ENCODE data around the gene LACC1. TPM values are rescaled to one million over a fixed set of nuclear protein-coding genes. Genes with fewer than 3 reads are reported as not detected.

LACC1 gene
- polyA plus RNA-seq, 1 of the 3 experiments (the other 2 are of a cell fraction): 4.2 TPM

GRCh38 chr13:43937839-43938238, 58.1 kb downstream of the LACC1 start:
- Histone ChIP-seq H3K9me3 (no peaks in the 10 kb centered on the region), H3K4me2 (no peak overlapping the region), H2AFZ (ENCODE audit: low read depth) (no peak overlapping the region), H3F3A (replicated peaks; ENCODE audit: insufficient read depth) (no peaks in the 10 kb centered on the region), H3K4me3 (ENCODE audit: low read depth in 2 of 2, low read length in 1 of 2) (no peak overlapping the region), H3K27ac (ENCODE audit: low read depth in 2 of 2, low read length in 1 of 2) (no peak overlapping the region), H3K36me3 (replicated peaks in 1 of 2; ENCODE audit: control insufficient read depth in 1 of 2, insufficient read depth in 2 of 2, low read length in 1 of 2) (no peaks in the 10 kb centered on the region), H3K27me3 (ENCODE audit: insufficient read depth) (no peaks in the 10 kb centered on the region), H3K9ac (no peak overlapping the region), H3K9me2 (no peaks in the 10 kb centered on the region), H3K79me2 (ENCODE audit: insufficient read depth) (no peaks in the 10 kb centered on the region), H4K20me1 (ENCODE audit: insufficient read depth) (no peaks in the 10 kb centered on the region), H3K4me1 (ENCODE audit: control insufficient read depth in 1 of 2, insufficient read depth in 2 of 2, low read depth in 1 of 2, low read length in 1 of 2) (peaks cover 0 to 4% of the 10 kb centered on the region in 2 experiments; a peak in 1 of 4 replicates)
- TF ChIP-seq TEAD4 (IDR thresholded peaks at IDR 0.05; ENCODE audit: borderline replicate concordance, insufficient read depth) (no peak), YY1 (IDR thresholded peaks at IDR 0.05; ENCODE audit: low read depth) (no peak), MEF2A (IDR thresholded peaks at IDR 0.05; ENCODE audit: borderline replicate concordance, low read depth) (no peak), REST (IDR thresholded peaks at IDR 0.05; ENCODE audit: low read depth, low read length) (no peak), CHD2 (IDR thresholded peaks at IDR 0.05; ENCODE audit: low read length, partially characterized antibody) (no peak)
- POLR2A ChIA-PET: no interaction called here
- 39% methylated on average over 1 of the region's 1 CpG for WGBS (ENCODE audit: low lambda C conversion rate)
- DNase-seq: no peak
- CTCF ChIA-PET: no interaction called here

DNA sequence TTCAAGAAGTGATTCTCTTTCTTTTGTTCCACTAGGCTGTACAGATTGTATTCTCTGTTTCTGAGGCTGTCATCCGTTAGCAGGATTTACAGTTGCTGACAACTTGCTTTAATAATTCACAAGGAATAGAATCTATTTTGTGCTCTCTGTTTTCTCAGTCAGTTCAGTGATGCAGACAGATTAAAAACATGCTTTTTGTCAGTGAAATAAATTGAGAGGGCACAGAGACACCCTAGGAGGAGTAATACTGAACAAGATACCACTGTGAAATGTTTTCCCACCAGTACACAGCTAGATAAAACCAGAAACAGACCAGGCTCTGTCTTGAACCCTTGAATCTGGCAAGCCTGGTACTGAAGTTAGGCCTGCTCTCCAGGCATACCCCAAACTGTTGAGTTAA, 58.7 kb downstream of the LACC1 start:
- Histone ChIP-seq H3K9me2 (no peaks in the 10 kb centered on the region), H3K4me2 (no peak overlapping the region), H3F3A (replicated peaks; ENCODE audit: insufficient read depth) (no peaks in the 10 kb centered on the region), H3K9ac (no peak overlapping the region), H3K27ac (ENCODE audit: low read depth in 2 of 2, low read length in 1 of 2) (no peak overlapping the region), H2AFZ (ENCODE audit: low read depth) (no peak overlapping the region), H3K9me3 (no peaks in the 10 kb centered on the region), H3K4me3 (ENCODE audit: low read depth in 2 of 2, low read length in 1 of 2) (no peak overlapping the region), H3K79me2 (ENCODE audit: insufficient read depth) (no peaks in the 10 kb centered on the region), H3K4me1 (ENCODE audit: control insufficient read depth in 1 of 2, insufficient read depth in 2 of 2, low read depth in 1 of 2, low read length in 1 of 2) (peaks cover 0 to 4% of the 10 kb centered on the region in 2 experiments; a peak in 1 of 4 replicates), H3K27me3 (ENCODE audit: insufficient read depth) (no peaks in the 10 kb centered on the region), H3K36me3 (replicated peaks in 1 of 2; ENCODE audit: control insufficient read depth in 1 of 2, insufficient read depth in 2 of 2, low read length in 1 of 2) (no peaks in the 10 kb centered on the region), H4K20me1 (ENCODE audit: insufficient read depth) (no peaks in the 10 kb centered on the region)
- no peak for DNase-seq
- CTCF ChIA-PET: interaction anchor here (1.5 kb wide), 1 partner anchor 30 kb away, joined by 3 read pairs; no protein-coding TSS in a partner anchor
- POLR2A ChIA-PET: no interaction called here
- TF ChIP-seq RFX5 (IDR thresholded peaks at IDR 0.05; ENCODE audit: low read length): no peak
- no peak for TF ChIP-seq TAF1 (IDR thresholded peaks at IDR 0.05; ENCODE audit: borderline replicate concordance, low read depth, low read length)
- TF ChIP-seq GATA2 (CRISPR knock-in tag; IDR thresholded peaks at IDR 0.05): no peak
- no peak for TF ChIP-seq MEF2A (IDR thresholded peaks at IDR 0.05; ENCODE audit: borderline replicate concordance, low read depth)
- TF ChIP-seq, protein P1, sequence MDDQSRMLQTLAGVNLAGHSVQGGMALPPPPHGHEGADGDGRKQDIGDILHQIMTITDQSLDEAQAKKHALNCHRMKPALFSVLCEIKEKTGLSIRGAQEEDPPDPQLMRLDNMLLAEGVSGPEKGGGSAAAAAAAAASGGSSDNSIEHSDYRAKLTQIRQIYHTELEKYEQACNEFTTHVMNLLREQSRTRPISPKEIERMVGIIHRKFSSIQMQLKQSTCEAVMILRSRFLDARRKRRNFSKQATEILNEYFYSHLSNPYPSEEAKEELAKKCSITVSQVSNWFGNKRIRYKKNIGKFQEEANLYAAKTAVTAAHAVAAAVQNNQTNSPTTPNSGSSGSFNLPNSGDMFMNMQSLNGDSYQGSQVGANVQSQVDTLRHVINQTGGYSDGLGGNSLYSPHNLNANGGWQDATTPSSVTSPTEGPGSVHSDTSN (IDR thresholded peaks at IDR 0.05): no peak
- TF ChIP-seq RAD21 (IDR thresholded peaks at IDR 0.05; ENCODE audit: low read length): no peak
- no peak for TF ChIP-seq TCF12 (IDR thresholded peaks at IDR 0.05)
- TF ChIP-seq, protein P2, sequence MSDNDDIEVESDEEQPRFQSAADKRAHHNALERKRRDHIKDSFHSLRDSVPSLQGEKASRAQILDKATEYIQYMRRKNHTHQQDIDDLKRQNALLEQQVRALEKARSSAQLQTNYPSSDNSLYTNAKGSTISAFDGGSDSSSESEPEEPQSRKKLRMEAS (IDR thresholded peaks at IDR 0.05; ENCODE audit: low read depth): no peak
- no peak for TF ChIP-seq POLR2AphosphoS5 (IDR thresholded peaks at IDR 0.05; ENCODE audit: low read depth, low read length)
- no peak for TF ChIP-seq FOXJ3 (CRISPR knock-in tag; IDR thresholded peaks at IDR 0.05)
- TF ChIP-seq EP300 (IDR thresholded peaks at IDR 0.05; ENCODE audit: borderline replicate concordance in 1 of 2, low read depth in 1 of 2, low read length in 1 of 2): no peak
- TF ChIP-seq NFIC (IDR thresholded peaks at IDR 0.05; ENCODE audit: borderline replicate concordance): no peak
- no peak for TF ChIP-seq CHD2 (IDR thresholded peaks at IDR 0.05; ENCODE audit: low read length, partially characterized antibody)
- no peak for TF ChIP-seq GABPA (IDR thresholded peaks at IDR 0.05; ENCODE audit: low read depth)
- 82% methylated on average over 1 of the region's 1 CpG for WGBS (ENCODE audit: low lambda C conversion rate)
